ENCODE data around the gene CD300C. TPM values are rescaled to one million over a fixed set of nuclear protein-coding genes. Genes with fewer than 3 reads are reported as not detected.

CD300C gene
- total RNA-seq, 2 donors from 2014 or later: 1.5 TPM; not detected in 1

DNA sequence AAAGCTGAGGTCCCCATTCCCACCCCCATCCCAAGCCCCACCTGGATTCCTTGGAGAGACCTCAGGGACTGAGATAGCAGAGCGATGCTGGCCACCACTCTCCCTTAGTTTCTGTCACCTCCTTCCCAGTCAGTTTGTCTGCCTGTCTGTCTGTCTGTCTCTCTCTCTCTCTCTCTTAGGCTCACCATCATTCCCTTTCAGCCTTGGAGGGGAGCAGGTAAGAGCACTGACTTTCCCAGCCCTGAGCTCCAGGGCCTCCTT, 20.5 kb downstream of the CD300C start:
- TF ChIP-seq POLR2A (IDR thresholded peaks at IDR 0.05) (no peak), CTCF (IDR thresholded peaks at IDR 0.05) (no peak), POLR2AphosphoS5 (IDR thresholded peaks at IDR 0.05) (no peak)
- Histone ChIP-seq H3K4me3 (no peak overlapping the region), H3K27me3 (replicated peaks; ENCODE audit: insufficient read depth) (no peaks in the 10 kb centered on the region), H3K36me3 (no peaks in the 10 kb centered on the region), H3K4me1 (replicated peaks) (no peaks in the 10 kb centered on the region), H3K9me3 (no peaks in the 10 kb centered on the region), H3K27ac (no peak overlapping the region)
- WGBS: 88% methylated on average over 1 of the region's 1 CpG
- no peak for DNase-seq (ENCODE audit: low spot score)
- intact Hi-C loops (cut with DNase I): no loop called here

- no peak for DNase-seq (ENCODE audit: low spot score)
- TF ChIP-seq POLR2A (IDR thresholded peaks at IDR 0.05): no peak
- no peak for TF ChIP-seq POLR2AphosphoS5 (IDR thresholded peaks at IDR 0.05)
- TF ChIP-seq CTCF (IDR thresholded peaks at IDR 0.05): no peak
Measured at GRCh38 chr17:74524653-74525464, 21.1 kb downstream of the CD300C start.

DNA sequence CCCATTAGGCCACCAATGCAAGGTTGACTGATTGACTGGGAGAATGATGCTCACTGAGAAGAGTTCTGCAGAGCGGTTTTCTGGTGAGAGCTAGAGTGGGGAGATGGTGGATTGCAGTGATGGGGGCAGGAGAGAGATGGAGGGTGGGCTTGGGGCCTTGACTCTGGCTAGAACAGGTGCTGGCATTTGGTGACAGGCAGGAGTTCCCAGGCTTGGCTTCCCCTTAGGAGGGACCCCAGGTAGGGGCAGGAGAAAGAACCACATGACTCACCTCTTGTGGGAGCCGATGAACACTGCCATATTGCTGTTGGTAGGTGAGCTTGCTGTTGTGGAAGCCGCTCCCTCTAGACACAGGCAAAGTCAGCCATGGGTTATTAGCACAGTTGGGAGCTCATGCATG, 22.6 kb downstream of the CD300C start:
- Histone ChIP-seq H3K27ac (no peak overlapping the region), H3K4me1 (replicated peaks) (no peaks in the 10 kb centered on the region), H3K4me3 (no peak overlapping the region), H3K27me3 (replicated peaks; ENCODE audit: insufficient read depth) (no peaks in the 10 kb centered on the region), H3K36me3 (no peaks in the 10 kb centered on the region), H3K9me3 (no peaks in the 10 kb centered on the region)
- intact Hi-C loops (cut with DNase I): no loop called here
- no peak for DNase-seq (ENCODE audit: low spot score)
- 84% methylated on average over 3 of the region's 3 CpGs for WGBS
- no peak for TF ChIP-seq POLR2AphosphoS5 (IDR thresholded peaks at IDR 0.05)
- TF ChIP-seq CTCF (IDR thresholded peaks at IDR 0.05): no peak
- no peak for TF ChIP-seq POLR2A (IDR thresholded peaks at IDR 0.05)

More at GRCh38 chr17:74524653-74525464, 21.1 kb downstream of the CD300C start:
- H3K27me3 ChIP-seq (replicated peaks; ENCODE audit: insufficient read depth): no peaks in the 10 kb centered on the region
- H3K4me3 ChIP-seq: no peak overlapping the region
- intact Hi-C loops (cut with DNase I): no loop called here
- H3K9me3 ChIP-seq: no peaks in the 10 kb centered on the region
- H3K4me1 ChIP-seq (replicated peaks): no peaks in the 10 kb centered on the region
- no peak overlapping the region for H3K27ac ChIP-seq
- WGBS: 79% methylated on average over 11 of the region's 11 CpGs
- H3K36me3 ChIP-seq: no peaks in the 10 kb centered on the region

- H3K36me3 ChIP-seq: no peaks in the 10 kb centered on the region
- no peaks in the 10 kb centered on the region for H3K4me1 ChIP-seq (replicated peaks)
- intact Hi-C loops (cut with DNase I): no loop called here
- 82% methylated on average over 10 of the region's 10 CpGs for whole genome bisulfite sequencing
- no peak for TF ChIP-seq POLR2AphosphoS5 (IDR thresholded peaks at IDR 0.05)
- TF ChIP-seq POLR2A (IDR thresholded peaks at IDR 0.05): no peak
- no peak for TF ChIP-seq CTCF (IDR thresholded peaks at IDR 0.05)
- no peak overlapping the region for H3K4me3 ChIP-seq
- no peak for DNase-seq (ENCODE audit: low spot score)
- H3K27me3 ChIP-seq (replicated peaks; ENCODE audit: insufficient read depth): no peaks in the 10 kb centered on the region
- no peaks in the 10 kb centered on the region for H3K9me3 ChIP-seq
- H3K27ac ChIP-seq: no peak overlapping the region
Measured at GRCh38 chr17:74522381-74523105, 23.4 kb downstream of the CD300C start.
